ENCODE results near the gene SREBF1.
A peak's percentile ranks its signal among the peaks of the same experiment; 100 is the strongest.

The SREBF1 gene

DNA sequence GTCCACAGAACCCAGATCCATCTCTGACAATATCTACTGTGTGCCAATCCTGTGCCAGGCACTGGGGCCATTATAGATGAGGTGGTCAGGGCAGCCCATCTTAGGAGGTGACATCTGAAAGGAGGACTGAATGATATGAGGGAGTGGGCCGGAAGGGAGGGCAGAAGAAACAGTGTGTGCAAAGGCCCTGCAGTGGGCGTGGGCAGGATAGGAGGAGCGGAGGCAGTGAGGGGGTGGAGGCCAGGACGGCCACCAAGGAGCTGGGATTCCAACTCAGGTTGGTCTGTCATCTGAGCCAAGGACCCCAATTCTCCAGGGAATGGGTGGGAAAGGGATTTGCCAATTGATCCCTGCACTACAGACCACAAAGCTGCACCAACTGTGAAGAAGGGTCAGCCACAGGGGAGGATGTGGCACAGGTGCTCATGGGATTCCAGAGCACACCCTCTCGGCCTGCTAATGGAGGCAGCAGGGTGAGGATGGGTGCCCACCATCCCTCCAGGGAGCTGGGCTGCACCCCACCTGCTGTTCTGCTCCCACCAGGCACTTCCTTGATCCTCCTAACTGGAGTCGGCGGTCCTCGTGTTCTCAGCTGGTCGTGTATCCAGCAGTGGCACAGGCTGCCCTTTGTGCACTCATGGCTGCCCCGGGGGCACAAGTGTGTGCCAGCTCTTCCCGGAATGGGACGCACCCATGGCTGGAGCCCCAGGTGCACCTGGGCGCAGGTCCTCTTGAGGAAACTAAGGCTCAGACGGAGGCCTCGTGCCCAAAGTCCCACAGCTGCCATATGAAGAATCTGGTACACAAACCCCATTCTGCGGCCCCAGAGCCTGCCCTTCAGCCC lies 9.6 kb downstream of the SREBF1 start:
- no peaks in the 10 kb centered on the region for H3K27me3 Mint-ChIP-seq (ENCODE audit: low read depth)
- peak overlapping the region; percentile 68 for H3K4me3 Mint-ChIP-seq
- no peaks in the 10 kb centered on the region for H3K9me3 Mint-ChIP-seq
- H3K36me3 Mint-ChIP-seq (ENCODE audit: low read depth): peaks cover 20% of the 10 kb centered on the region
- peaks cover 51% of the 10 kb centered on the region for H3K4me1 Mint-ChIP-seq (ENCODE audit: low read depth)
- H3K27ac Mint-ChIP-seq: peak overlapping the region; percentile 92

DNA sequence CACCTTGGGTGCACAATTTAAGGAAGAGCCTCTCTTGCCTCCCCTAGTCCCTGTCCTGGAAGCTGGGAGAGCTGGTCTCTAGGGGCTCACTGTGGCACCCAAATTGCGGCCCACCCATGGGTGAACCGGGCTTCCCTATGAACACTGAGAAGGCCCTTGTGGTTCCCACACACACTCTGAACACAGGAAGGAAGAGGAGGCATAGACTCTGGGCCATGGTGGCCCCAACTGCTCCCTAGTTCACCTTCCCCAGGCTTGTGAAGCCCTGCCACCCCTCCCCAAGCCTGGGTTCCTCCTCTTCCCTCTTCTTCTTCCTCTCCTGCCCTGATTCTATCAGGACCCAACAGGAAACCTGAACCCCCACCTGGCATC lies 10.5 kb downstream of the SREBF1 start:
- H3K36me3 Mint-ChIP-seq (ENCODE audit: low read depth): peaks cover 20% of the 10 kb centered on the region

DNA sequence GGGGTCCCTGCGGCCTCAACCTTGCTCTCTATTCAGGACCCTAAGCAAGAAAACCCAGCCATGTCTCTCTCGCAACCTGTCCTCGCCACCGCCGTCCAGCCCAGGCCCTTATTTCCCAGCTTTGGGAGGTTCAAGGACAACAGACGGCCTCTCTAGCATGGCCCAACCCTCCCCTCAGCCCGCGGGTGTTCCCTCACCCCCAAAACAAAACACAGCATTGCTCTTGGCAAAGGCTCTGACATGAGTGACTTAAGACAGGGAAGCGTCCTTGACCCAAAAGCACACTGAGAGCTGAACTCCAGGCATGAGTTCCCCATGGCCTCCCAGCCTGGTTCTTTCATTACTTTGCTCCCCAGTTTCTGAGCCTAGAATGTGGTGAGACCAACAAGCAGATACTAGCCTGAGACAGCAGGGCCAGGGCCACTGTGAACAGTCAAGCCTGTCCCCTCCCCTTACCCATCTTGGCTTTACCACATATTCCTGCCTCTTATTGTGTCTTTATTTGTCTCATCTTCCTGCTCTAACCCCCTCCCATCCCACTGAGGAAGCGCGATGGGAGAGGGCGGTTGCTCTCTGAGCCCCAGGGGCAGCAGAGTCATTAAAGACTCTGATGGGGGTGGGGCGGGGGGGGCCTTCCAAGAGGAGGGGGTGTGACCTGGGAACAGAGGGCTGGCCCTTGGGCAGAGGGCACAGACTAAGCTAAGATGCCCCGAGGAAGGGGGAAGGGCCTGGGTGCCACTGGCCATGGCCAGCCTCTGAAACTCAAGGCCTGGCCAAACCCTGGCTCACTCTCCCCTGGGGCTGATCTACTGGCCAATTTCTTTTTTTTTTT lies 11.8 kb downstream of the SREBF1 start:
- Mint-ChIP-seq H3K4me1 (ENCODE audit: low read depth) (peaks cover 70% of the 10 kb centered on the region), H3K36me3 (ENCODE audit: low read depth) (peaks cover 17% of the 10 kb centered on the region), H3K27ac (peak overlapping the region; percentile 92), H3K4me3 (peak overlapping the region; percentile 73), H3K27me3 (ENCODE audit: low read depth) (no peaks in the 10 kb centered on the region), H3K9me3 (no peaks in the 10 kb centered on the region)

More for the DNA sequence above, 10.5 kb downstream of the SREBF1 start:
- H3K4me3 Mint-ChIP-seq: peak overlapping the region; percentile 68
- peak overlapping the region; percentile 92 for H3K27ac Mint-ChIP-seq
- H3K27me3 Mint-ChIP-seq (ENCODE audit: low read depth): no peaks in the 10 kb centered on the region
- H3K9me3 Mint-ChIP-seq: no peaks in the 10 kb centered on the region
- H3K4me1 Mint-ChIP-seq (ENCODE audit: low read depth): peaks cover 57% of the 10 kb centered on the region

DNA sequence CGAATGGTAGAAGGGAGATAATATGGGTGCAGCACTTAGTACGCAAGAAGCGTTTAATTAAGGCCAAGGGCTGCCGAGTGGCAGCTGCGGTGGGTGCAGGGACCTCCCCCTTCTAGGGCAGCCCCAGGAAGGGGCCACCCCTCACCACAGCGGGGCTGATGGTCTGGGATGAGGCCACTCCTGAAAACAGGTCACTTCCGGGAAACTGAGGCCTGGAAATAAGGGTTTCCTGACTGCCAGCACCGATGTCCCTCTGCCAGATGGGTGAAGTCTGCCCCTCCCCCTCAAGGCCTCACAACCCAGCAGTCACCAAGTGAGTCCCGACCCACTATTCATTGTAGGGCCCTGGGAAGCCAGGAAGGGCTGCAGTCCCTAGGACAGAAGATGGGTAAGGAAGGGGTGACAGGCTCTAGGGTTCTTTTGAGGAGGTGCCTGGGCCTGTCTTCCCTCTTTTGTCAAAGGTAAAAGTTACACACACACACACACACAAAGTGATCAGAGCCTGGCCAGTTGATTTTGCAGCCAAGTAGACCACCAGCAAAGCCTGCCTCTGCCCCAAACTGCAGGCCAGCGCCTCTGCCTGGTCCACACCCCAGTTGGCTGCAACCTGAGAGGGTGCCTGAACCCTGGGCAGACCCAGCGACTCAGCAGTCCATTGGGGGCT lies 12.5 kb downstream of the SREBF1 start:
- Mint-ChIP-seq H3K9me3 (no peaks in the 10 kb centered on the region), H3K4me1 (ENCODE audit: low read depth) (peaks cover 73% of the 10 kb centered on the region), H3K36me3 (ENCODE audit: low read depth) (peaks cover 19% of the 10 kb centered on the region), H3K4me3 (peak overlapping the region; percentile 73), H3K27ac (peak overlapping the region; percentile 90), H3K27me3 (ENCODE audit: low read depth) (no peaks in the 10 kb centered on the region)

DNA sequence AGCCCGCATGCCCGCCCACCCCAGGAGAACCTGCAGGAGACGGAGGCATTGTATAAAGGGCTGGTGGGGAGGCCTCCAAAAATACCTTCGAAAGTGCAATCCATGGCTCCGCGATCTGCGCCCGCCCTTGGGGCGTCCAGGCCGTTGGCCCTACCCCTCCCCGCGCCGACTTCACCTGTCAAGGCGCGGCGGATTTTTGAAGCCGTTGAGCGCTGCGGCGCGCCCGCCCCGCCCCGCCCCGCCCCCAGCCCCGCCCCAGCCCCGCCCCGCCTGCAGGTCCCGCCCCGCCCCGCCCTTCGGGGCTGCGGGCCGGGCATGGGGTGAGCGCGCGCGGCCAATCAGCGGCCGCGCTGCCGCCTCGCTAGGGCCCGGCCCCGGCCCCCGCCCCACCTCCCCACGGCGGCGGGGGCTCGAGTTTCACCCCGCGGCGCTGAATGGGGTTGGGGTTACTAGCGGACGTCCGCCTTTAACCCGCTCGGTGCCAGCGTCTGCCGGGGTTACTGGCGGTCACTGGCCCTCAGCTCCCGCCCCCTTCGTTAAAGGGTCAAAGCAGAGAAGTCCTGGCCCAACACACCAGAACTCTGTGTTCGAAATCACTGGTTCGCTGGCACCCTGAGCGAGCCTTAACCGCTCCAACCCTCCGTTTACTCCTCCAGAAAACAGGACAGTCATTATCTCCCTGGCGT lies 13.2 kb downstream of the SREBF1 start:
- Mint-ChIP-seq H3K27ac (peak overlapping the region; percentile 90), H3K9me3 (no peaks in the 10 kb centered on the region), H3K4me1 (ENCODE audit: low read depth) (peaks cover 78% of the 10 kb centered on the region), H3K4me3 (peak overlapping the region; percentile 83), H3K36me3 (ENCODE audit: low read depth) (peaks cover 23% of the 10 kb centered on the region), H3K27me3 (ENCODE audit: low read depth) (no peaks in the 10 kb centered on the region)

DNA sequence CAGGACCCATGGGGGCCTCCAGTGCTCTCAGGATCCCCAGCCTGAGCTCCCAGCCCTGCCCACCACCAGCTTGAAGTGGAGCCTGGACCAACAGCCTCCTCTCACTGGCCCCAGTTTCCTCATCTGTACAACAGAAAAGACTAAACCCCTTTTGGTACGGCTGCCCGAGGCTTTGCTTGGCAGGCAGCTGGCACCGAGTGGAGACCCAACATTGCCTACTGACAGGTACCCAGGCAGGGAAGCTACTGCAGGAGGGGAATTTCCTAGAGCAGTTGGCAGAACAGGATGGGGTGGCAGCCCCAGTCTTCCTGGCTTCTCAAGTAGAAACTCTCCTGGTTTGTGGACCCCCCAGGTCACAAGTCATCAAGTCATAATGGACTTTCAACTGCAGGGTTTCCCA lies 14.2 kb downstream of the SREBF1 start:
- no peaks in the 10 kb centered on the region for H3K9me3 Mint-ChIP-seq
- peaks cover 28% of the 10 kb centered on the region for H3K36me3 Mint-ChIP-seq (ENCODE audit: low read depth)
- peak overlapping the region; percentile 77 for H3K27ac Mint-ChIP-seq
- peak overlapping the region; percentile 83 for H3K4me3 Mint-ChIP-seq
- peaks cover 73% of the 10 kb centered on the region for H3K4me1 Mint-ChIP-seq (ENCODE audit: low read depth)
- H3K27me3 Mint-ChIP-seq (ENCODE audit: low read depth): no peaks in the 10 kb centered on the region

DNA sequence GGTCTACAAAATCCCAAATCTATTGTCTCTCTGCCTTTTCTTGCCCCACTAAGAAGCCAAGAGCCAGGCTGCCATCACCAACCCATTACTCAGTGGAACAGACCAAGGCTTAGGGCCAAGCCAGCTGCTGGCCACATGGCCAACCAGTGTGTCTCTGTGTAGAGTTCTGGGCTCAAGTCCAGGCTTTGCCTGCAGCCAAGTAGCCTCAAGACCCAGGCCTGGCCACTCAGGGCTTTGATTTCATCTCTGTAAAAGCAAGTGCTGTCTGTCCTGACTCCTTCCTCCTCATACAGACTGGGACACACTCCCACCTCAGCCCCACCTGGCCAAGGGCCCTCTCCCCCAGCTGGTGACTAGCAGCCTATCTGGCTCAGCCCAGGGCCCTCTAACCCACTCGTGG lies 14.6 kb downstream of the SREBF1 start:
- Mint-ChIP-seq H3K36me3 (ENCODE audit: low read depth) (peaks cover 28% of the 10 kb centered on the region), H3K4me3 (peak overlapping the region; percentile 83), H3K9me3 (no peaks in the 10 kb centered on the region), H3K27ac (peak overlapping the region; percentile 77), H3K27me3 (ENCODE audit: low read depth) (no peaks in the 10 kb centered on the region), H3K4me1 (ENCODE audit: low read depth) (peaks cover 72% of the 10 kb centered on the region)

DNA sequence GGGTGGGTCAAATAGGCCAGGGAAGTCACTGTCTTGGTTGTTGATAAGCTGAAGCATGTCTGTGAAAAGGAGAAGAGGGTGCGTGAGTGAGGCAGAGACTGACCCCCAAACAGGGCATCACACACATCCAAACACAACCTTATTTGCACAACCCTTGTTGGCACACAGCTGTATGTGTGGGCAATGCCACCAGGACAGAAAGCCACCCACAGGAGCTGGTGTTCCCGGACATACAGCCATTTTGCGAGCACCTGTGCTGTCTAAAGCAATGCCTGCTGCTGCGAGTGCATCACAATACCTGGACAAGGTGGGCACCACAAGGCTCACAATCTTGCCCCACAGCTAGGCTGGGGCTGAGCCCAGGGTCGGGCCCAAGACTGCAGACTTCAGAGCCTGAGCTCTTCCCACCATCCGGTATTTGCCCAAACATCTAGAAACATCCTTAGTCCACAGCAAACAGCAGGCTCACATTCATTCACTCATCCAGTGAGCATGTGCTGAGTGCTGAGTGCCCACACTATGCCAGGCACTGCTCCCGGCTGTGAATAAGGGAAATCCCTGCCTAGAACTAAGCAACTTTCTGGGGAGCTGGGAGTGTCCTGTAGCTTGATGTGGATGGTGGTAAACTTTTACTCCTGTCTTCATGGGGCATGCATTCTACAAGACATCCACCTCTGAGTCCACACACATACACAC lies 16.2 kb downstream of the SREBF1 start:
- Mint-ChIP-seq H3K9me3 (no peaks in the 10 kb centered on the region), H3K27ac (peak overlapping the region; percentile 89), H3K27me3 (ENCODE audit: low read depth) (no peaks in the 10 kb centered on the region), H3K4me1 (ENCODE audit: low read depth) (peaks cover 58% of the 10 kb centered on the region), H3K4me3 (peak overlapping the region; percentile 83), H3K36me3 (ENCODE audit: low read depth) (peaks cover 20% of the 10 kb centered on the region)

DNA sequence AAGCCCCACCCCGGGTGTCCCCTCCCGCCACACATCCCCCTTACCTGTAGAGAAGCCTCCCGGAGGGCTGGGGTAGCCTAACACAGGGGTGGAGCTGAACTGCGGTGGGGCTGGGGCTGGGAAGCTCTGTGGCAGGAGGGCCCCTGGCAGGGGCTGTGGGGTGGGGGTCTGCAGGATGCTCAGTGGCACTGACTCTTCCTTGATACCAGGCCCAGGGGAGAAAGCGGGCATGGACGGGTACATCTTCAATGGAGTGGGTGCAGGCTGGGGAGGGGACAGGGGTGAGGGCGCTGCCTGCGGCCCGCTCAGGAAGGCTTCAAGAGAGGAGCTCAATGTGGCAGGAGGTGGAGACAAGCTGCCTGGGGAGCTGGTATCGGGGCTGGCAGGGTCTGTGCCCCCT lies 16.7 kb downstream of the SREBF1 start:
- Mint-ChIP-seq H3K4me3 (peak overlapping the region; percentile 83), H3K27ac (peak overlapping the region; percentile 89), H3K9me3 (no peaks in the 10 kb centered on the region), H3K4me1 (ENCODE audit: low read depth) (peaks cover 58% of the 10 kb centered on the region), H3K36me3 (ENCODE audit: low read depth) (peaks cover 24% of the 10 kb centered on the region), H3K27me3 (ENCODE audit: low read depth) (no peaks in the 10 kb centered on the region)

DNA sequence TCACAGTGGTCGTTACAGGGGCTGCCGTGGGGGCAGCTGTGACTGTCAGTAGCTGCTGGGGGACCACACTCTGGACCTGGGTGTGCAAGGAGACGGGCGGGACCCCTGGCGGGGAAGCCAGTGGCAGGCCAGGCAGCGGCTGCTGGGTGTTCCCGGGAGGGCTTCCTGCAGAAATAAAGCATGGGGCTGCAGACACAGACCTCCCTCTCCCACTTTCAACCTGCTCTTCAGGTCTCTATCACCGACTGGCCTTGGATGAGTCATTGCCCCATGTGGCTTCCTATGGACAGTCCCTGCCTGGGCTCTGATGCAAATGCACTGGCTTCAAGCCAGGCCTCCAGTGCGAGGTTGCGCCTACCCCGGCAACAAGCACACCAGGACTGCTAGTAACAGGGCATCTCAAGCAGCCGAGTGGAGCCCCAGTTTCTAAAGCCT lies 17.2 kb downstream of the SREBF1 start:
- peaks cover 22% of the 10 kb centered on the region for H3K36me3 Mint-ChIP-seq (ENCODE audit: low read depth)
- H3K4me3 Mint-ChIP-seq: peak overlapping the region; percentile 83
- no peaks in the 10 kb centered on the region for H3K9me3 Mint-ChIP-seq
- peak overlapping the region; percentile 89 for H3K27ac Mint-ChIP-seq
- H3K4me1 Mint-ChIP-seq (ENCODE audit: low read depth): peaks cover 54% of the 10 kb centered on the region
- no peaks in the 10 kb centered on the region for H3K27me3 Mint-ChIP-seq (ENCODE audit: low read depth)

DNA sequence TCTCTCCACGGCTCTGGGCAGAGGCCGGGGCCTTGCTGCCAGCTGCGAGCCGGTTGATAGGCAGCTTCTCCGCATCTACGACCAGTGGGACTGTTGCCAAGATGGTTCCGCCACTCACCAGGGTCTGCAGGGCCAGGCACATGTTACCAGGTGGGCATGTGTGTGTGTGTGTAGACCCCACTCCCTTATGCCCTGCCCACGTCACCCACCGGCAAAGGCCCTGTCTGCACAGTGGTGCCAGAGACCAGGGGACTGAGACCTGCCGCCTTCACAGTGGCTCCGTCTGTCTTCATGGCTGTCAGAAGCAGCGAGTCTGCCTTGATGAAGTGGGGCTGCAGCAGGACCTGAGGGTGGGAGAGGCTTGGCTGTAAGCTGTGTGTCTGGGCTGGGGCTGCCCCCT lies 17.7 kb downstream of the SREBF1 start:
- peaks cover 49% of the 10 kb centered on the region for H3K4me1 Mint-ChIP-seq (ENCODE audit: low read depth)
- no peaks in the 10 kb centered on the region for H3K9me3 Mint-ChIP-seq
- peak overlapping the region; percentile 4 for H3K27ac Mint-ChIP-seq
- no peaks in the 10 kb centered on the region for H3K27me3 Mint-ChIP-seq (ENCODE audit: low read depth)
- H3K4me3 Mint-ChIP-seq: no peak overlapping the region
- peaks cover 22% of the 10 kb centered on the region for H3K36me3 Mint-ChIP-seq (ENCODE audit: low read depth)

DNA sequence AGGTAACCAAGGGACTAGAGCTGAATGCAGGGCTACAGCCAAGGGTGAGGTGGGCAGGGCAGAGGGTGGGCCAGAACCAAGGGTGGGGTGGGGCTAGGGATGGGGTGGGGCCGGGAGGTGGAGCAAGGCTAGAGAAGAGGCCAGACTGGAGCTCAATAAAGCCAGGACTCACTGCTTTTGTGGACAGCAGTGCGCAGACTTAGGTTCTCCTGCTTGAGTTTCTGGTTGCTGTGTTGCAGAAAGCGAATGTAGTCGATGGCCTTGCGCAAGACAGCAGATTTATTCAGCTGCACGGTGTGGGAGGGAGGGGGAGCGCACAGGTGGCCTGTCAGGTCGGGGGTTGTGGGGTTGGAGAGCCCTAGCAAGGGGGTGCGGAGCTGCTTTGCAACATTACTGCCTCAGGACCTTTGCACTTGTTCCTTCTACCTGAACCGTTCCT lies 18.7 kb downstream of the SREBF1 start:
- Mint-ChIP-seq H3K9me3 (no peaks in the 10 kb centered on the region), H3K36me3 (ENCODE audit: low read depth) (peaks cover 24% of the 10 kb centered on the region), H3K4me1 (ENCODE audit: low read depth) (peaks cover 46% of the 10 kb centered on the region), H3K4me3 (no peak overlapping the region), H3K27ac (peak overlapping the region; percentile 20), H3K27me3 (ENCODE audit: low read depth) (no peaks in the 10 kb centered on the region)

DNA sequence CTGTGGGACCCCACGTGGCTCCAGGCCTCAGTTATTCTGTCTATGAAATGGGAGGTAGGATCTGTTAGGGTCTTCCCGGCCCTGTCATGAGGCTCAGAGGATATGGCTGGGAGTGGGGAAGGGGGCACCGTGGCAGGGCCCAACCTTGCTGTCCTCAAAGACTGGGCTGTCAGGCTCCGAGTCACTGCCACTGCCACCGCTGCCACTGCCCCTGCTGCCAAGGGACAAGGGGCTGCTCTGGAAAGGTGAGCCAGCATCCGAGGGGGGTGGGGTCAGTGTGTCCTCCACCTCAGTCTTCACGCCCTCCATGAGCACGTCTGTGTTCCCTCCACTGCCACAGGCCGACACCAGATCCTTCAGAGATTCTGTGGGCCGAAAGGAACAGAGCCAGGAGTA lies 19.2 kb downstream of the SREBF1 start:
- Mint-ChIP-seq H3K4me1 (ENCODE audit: low read depth) (peaks cover 42% of the 10 kb centered on the region), H3K27ac (no peak overlapping the region), H3K27me3 (ENCODE audit: low read depth) (no peaks in the 10 kb centered on the region), H3K4me3 (no peak overlapping the region), H3K36me3 (ENCODE audit: low read depth) (peaks cover 26% of the 10 kb centered on the region), H3K9me3 (no peaks in the 10 kb centered on the region)
